Cardiac muscle cell (in vitro differentiated cells and primary cell): Measurements from ENCODE around the gene SYNJ2. TPM values are rescaled to one million over a fixed set of nuclear protein-coding genes. Genes with fewer than 3 reads are reported as not detected.

Experiments
- DNase-seq, 2 donors: peaks; one replicate each; pipeline versions ENCODE4 v3.0.0 to v3.0.0-alpha.2; 2010 to 2017; ENCODE audit warnings: low read depth in 1 of 2, low spot score in 1 of 2
- H3K27ac ChIP-seq: fragments of 200-600 bp; sonication (generic); 2 replicates; pipeline ENCODE4 v1.5.1; 2016
- H3K27me3 ChIP-seq: fragments of 200-600 bp; sonication (generic); 2 replicates; pipeline ENCODE4 v1.6.0; 2016; ENCODE audit warnings: control low read depth
- H3K36me3 ChIP-seq: fragments of 200-600 bp; sonication (generic); 2 replicates; pipeline ENCODE4 v1.5.1; 2016; ENCODE audit warnings: control low read depth
- H3K4me1 ChIP-seq: fragments of 200-600 bp; sonication (generic); 2 replicates; pipeline ENCODE4 v1.8.1; 2017; ENCODE audit warnings: low read depth, mild to moderate bottlenecking, mixed run types
- H3K4me3 ChIP-seq: fragments of 200-600 bp; sonication (generic); 2 replicates; pipeline ENCODE4 v1.5.1; 2016; ENCODE audit warnings: mild to moderate bottlenecking
- H3K9me3 ChIP-seq: fragments of 200-600 bp; sonication (generic); 2 replicates; pipeline ENCODE4 v1.5.1; 2017; ENCODE audit warnings: low read depth, mild to moderate bottlenecking, control low read depth
- CTCF ChIP-seq: IDR thresholded peaks from 2 replicates; pipeline ENCODE4 v1.5.1; 2012; ENCODE audit warnings: low read depth, mild to moderate bottlenecking, low read length
- polyA plus RNA-seq: library from polyadenylated mRNA; unstranded; fragments of >200 nt; fragmentation: Nextera tagmentation; extraction: Ambion mirVana; gene quantifications from 2 replicates; pipeline ENCODE4 v1.2.1, GENCODE V29; 2016
- total RNA-seq: library from RNA; depleted of rRNA; stranded (reverse); fragments of >200 nt; gene quantifications from 2 replicates; pipeline ENCODE4 v1.2.3, GENCODE V29; 2016

Gene SYNJ2
- total and polyA plus RNA-seq, 2 experiments from 2014 or later = 2.1 to 2.9 TPM

GRCh38 chr6:158046201-158047126, 64.8 kb downstream of the SYNJ2 start:
- H3K36me3 ChIP-seq = no peaks in the 10 kb centered on the region
- no peaks in the 10 kb centered on the region for H3K9me3 ChIP-seq
- no peak for DNase-seq
- no peak for TF ChIP-seq CTCF
- no peak overlapping the region for H3K27ac ChIP-seq
- no peak overlapping the region for H3K4me3 ChIP-seq
- no peaks in the 10 kb centered on the region for H3K27me3 ChIP-seq
- H3K4me1 ChIP-seq = peaks cover 21% of the 10 kb centered on the region

- peaks cover 19% of the 10 kb centered on the region for H3K4me1 ChIP-seq
- no peaks in the 10 kb centered on the region for H3K9me3 ChIP-seq
- no peak for TF ChIP-seq CTCF
- no peak overlapping the region for H3K27ac ChIP-seq
- H3K27me3 ChIP-seq = no peaks in the 10 kb centered on the region
- no peak overlapping the region for H3K4me3 ChIP-seq
- H3K36me3 ChIP-seq = no peaks in the 10 kb centered on the region
- DNase-seq = no peak
Observed at GRCh38 chr6:158047127-158047518, 65.5 kb downstream of the SYNJ2 start.

GRCh38 chr6:158047563-158048323, 66.1 kb downstream of the SYNJ2 start:
- TF ChIP-seq CTCF = no peak
- H3K4me3 ChIP-seq = no peak overlapping the region
- no peaks in the 10 kb centered on the region for H3K9me3 ChIP-seq
- no peaks in the 10 kb centered on the region for H3K36me3 ChIP-seq
- peaks cover 13% of the 10 kb centered on the region for H3K4me1 ChIP-seq
- H3K27me3 ChIP-seq = no peaks in the 10 kb centered on the region
- H3K27ac ChIP-seq = no peak overlapping the region
- DNase-seq = no peak

GRCh38 chr6:158048589-158048988, 66.9 kb downstream of the SYNJ2 start:
- Histone ChIP-seq H3K27ac (no peak overlapping the region), H3K27me3 (no peaks in the 10 kb centered on the region), H3K9me3 (no peaks in the 10 kb centered on the region), H3K4me3 (no peak overlapping the region), H3K4me1 (peaks cover 9% of the 10 kb centered on the region), H3K36me3 (no peaks in the 10 kb centered on the region)
- no peak for TF ChIP-seq CTCF
- no peak for DNase-seq

GRCh38 chr6:158049055-158050028, 67.7 kb downstream of the SYNJ2 start:
- Histone ChIP-seq H3K27me3 (no peaks in the 10 kb centered on the region), H3K9me3 (no peaks in the 10 kb centered on the region), H3K4me3 (no peak overlapping the region), H3K27ac (no peak overlapping the region), H3K4me1 (peaks cover 4% of the 10 kb centered on the region), H3K36me3 (no peaks in the 10 kb centered on the region)
- no peak for DNase-seq
- TF ChIP-seq CTCF = no peak
